Medulla oblongata (tissue), 1 donor: ENCODE results near the gene TSN.

Experiments
- DNase-seq: peaks from one replicate; pipeline ENCODE4 v3.0.0-alpha.2; 2015; ENCODE audit errors: extremely low spot score

TSN gene

GRCh38 chr2:121746071-121746578 is 9.3 kb upstream of the TSN start:
- DNase-seq = no peak

GRCh38 chr2:121748202-121748601 is 7.2 kb upstream of the TSN start:
- no peak for DNase-seq

GRCh38 chr2:121754851-121755236 is 607 bp upstream of the TSN start:
- DNase-seq = no peak

- DNase-seq = no peak
These were observed 9.3 kb downstream of the TSN start for GRCh38 chr2:121764681-121765228.

- no peak for DNase-seq
These were observed 11.2 kb downstream of the TSN start for GRCh38 chr2:121766624-121767023.

- no peak for DNase-seq
These were observed 12.8 kb downstream of the TSN start for GRCh38 chr2:121768143-121768755.

- no peak for DNase-seq
These were observed 16.7 kb downstream of the TSN start for GRCh38 chr2:121771976-121772742.

GRCh38 chr2:121774235-121774634 is 18.8 kb downstream of the TSN start:
- DNase-seq = no peak

- DNase-seq = no peak
These were observed 20.9 kb downstream of the TSN start for GRCh38 chr2:121776361-121776760.

GRCh38 chr2:121776885-121777698 is 21.6 kb downstream of the TSN start:
- no peak for DNase-seq

GRCh38 chr2:121777699-121778058 is 22.2 kb downstream of the TSN start:
- no peak for DNase-seq

GRCh38 chr2:121778741-121779487 is 23.5 kb downstream of the TSN start:
- DNase-seq = no peak

GRCh38 chr2:121783180-121783579 is 27.7 kb downstream of the TSN start:
- no peak for DNase-seq

- DNase-seq = no peak
These were observed 33.2 kb downstream of the TSN start for GRCh38 chr2:121788685-121789084.

GRCh38 chr2:121790276-121790956 is 35.0 kb downstream of the TSN start:
- no peak for DNase-seq

GRCh38 chr2:121791290-121791689 is 35.8 kb downstream of the TSN start:
- DNase-seq = no peak

GRCh38 chr2:121791801-121792221 is 36.4 kb downstream of the TSN start:
- DNase-seq = no peak

GRCh38 chr2:121793816-121794215 is 38.4 kb downstream of the TSN start:
- DNase-seq = no peak

GRCh38 chr2:121794233-121794632 is 38.8 kb downstream of the TSN start:
- DNase-seq = no peak

GRCh38 chr2:121796239-121796638 is 40.8 kb downstream of the TSN start:
- DNase-seq = no peak

GRCh38 chr2:121798617-121799016 is 43.2 kb downstream of the TSN start:
- no peak for DNase-seq
